Left ventricle myocardium superior (tissue), 1 donor: Measurements from ENCODE around the gene SPECC1. TPM values are rescaled to one million over a fixed set of nuclear protein-coding genes. Genes with fewer than 3 reads are reported as not detected.
"Not testable (repeated sequence)": the region's sequence is repeated elsewhere in the genome, so short reads cannot be mapped to it uniquely, and the experiment has no call there.

Source experiments
- ATAC-seq: fragments of 200-7000 bp; cut with Tn5 transposase; one replicate; pipeline ENCODE4 v1.9.1; 2020; ENCODE audit warnings: mild to moderate bottlenecking, moderate library complexity
- DNase-seq: peaks from one replicate; pipeline ENCODE4 v3.0.0-alpha.2; 2020
- intact Hi-C: fragments of 100-400 bp; cut with micrococcal nuclease; formaldehyde crosslinking; loops from one replicate; pipeline ENCODE4 v1.11.0; 2022
- total RNA-seq: library from RNA; stranded (reverse); fragmentation: NEBNext Ultra II Directional; extraction: Animal tissue kit (Norgen Biotek cat#: 25700); gene quantifications from one replicate; pipeline ENCODE4 v1.2.1, GENCODE V29; 2021
- donor health status: DM: no; HTN: yes; CAD: no; lungs with severe emphysema.

The SPECC1 gene
- total RNA-seq, 1 donor from 2014 or later = 10.3 TPM

GRCh38 chr17:20313891-20314290 lies 304.7 kb downstream of the SPECC1 start:
- intact Hi-C loops = no loop called here
- no peak for DNase-seq
- no peak for ATAC-seq

- DNase-seq (no peak), ATAC-seq (no peak)
- intact Hi-C loops = no loop called here
Observed at GRCh38 chr17:20314834-20315233, 305.7 kb downstream of the SPECC1 start.

- intact Hi-C loops = no loop called here
- DNase-seq (no peak), ATAC-seq (no peak)
Observed at GRCh38 chr17:20315311-20315710, 306.2 kb downstream of the SPECC1 start.

GRCh38 chr17:20315821-20316220 lies 306.7 kb downstream of the SPECC1 start:
- intact Hi-C loops = no loop called here
- no peak for ATAC-seq
- DNase-seq = no peak

GRCh38 chr17:20320535-20321229 lies 311.5 kb downstream of the SPECC1 start:
- intact Hi-C loops = not testable (repeated sequence)
- DNase-seq = peak; percentile 79

GRCh38 chr17:20321357-20321756 lies 312.2 kb downstream of the SPECC1 start:
- DNase-seq, ATAC-seq, intact Hi-C loops: not testable (repeated sequence)

More at GRCh38 chr17:20320535-20321229, 311.5 kb downstream of the SPECC1 start:
- peak; percentile 90 for ATAC-seq

- DNase-seq, ATAC-seq, intact Hi-C loops: not testable (repeated sequence)
Observed at GRCh38 chr17:20327739-20328138, 318.6 kb downstream of the SPECC1 start.

- ATAC-seq, intact Hi-C loops, DNase-seq: not testable (repeated sequence)
Observed at GRCh38 chr17:20351405-20351804, 342.2 kb downstream of the SPECC1 start.

GRCh38 chr17:20352567-20352966 lies 343.4 kb downstream of the SPECC1 start:
- DNase-seq, ATAC-seq, intact Hi-C loops: not testable (repeated sequence)

- intact Hi-C loops, ATAC-seq, DNase-seq: not testable (repeated sequence)
Observed at GRCh38 chr17:20363846-20364245, 354.7 kb downstream of the SPECC1 start.

Other genes with a start within 250 kb of the SPECC1 start
- gene ULK2, start 141.4 kb upstream of the SPECC1 start, total RNA-seq = 17.7 TPM
- gene AKAP10, start 31.5 kb upstream of the SPECC1 start, total RNA-seq = 15.5 TPM